OCI-LY7 (cell line): Measurements from ENCODE around the gene ISM1. TPM values are rescaled to one million over a fixed set of nuclear protein-coding genes. Genes with fewer than 3 reads are reported as not detected.

Source experiments
- BruUV-seq: library from RNA; stranded (reverse); fragments of 400-500 nt; replicated peaks from 2 replicates; lab custom pipeline; 2021; lab: Mats Ljungman, UMichigan
- CTCF ChIA-PET: fragments of 300-600 bp; sonication (Branson Sonifier 250); formaldehyde crosslinking; loops from one replicate; lab custom pipeline; 2022; ENCODE audit warnings: antibody characterized with exemption; ENCODE audit not compliant: unreplicated experiment; lab: Charles Lee
- POLR2A ChIA-PET: fragments of 300-600 bp; sonication (Branson Sonifier 250); formaldehyde crosslinking; loops from one replicate; lab custom pipeline; 2022; ENCODE audit warnings: antibody characterized with exemption; lab: Charles Lee
- DNase-seq: peaks from one replicate; pipeline ENCODE4 v3.0.0-alpha.2; 2015; ENCODE audit warnings: low spot score
- H2AFZ ChIP-seq: fragments of 200-600 bp; sonication (generic), shearing (Covaris generic); 2 replicates; pipeline ENCODE4 v1.6.1; 2014; ENCODE audit warnings: mild to moderate bottlenecking, antibody characterized with exemption, low read length, moderate library complexity
- H3K27ac ChIP-seq: fragments of 200-600 bp; sonication (generic); 2 replicates; pipeline ENCODE4 v1.5.1; 2014; ENCODE audit warnings: mixed run types, low read depth, mild to moderate bottlenecking, moderate library complexity, low read length, inconsistent platforms; ENCODE audit not compliant: poor library complexity, severe bottlenecking
- H3K36me3 ChIP-seq: fragments of 200-600 bp; sonication (generic); 2 replicates; pipeline ENCODE4 v1.6.1; 2014; ENCODE audit warnings: mild to moderate bottlenecking, antibody characterized with exemption, low read length, moderate library complexity, mixed read lengths; ENCODE audit not compliant: insufficient read depth
- H3K4me1 ChIP-seq: fragments of 200-600 bp; sonication (generic); 2 replicates; pipeline ENCODE4 v1.5.1; 2014; ENCODE audit warnings: mild to moderate bottlenecking, low read length; ENCODE audit not compliant: insufficient read depth, poor library complexity, severe bottlenecking
- H3K4me2 ChIP-seq: fragments of 200-600 bp; sonication (generic); 2 replicates; pipeline ENCODE4 v1.6.1; 2014; ENCODE audit warnings: mild to moderate bottlenecking, low read length
- H3K4me3 ChIP-seq: fragments of 200-600 bp; sonication (generic); 2 replicates; pipeline ENCODE4 v1.5.1; 2014; ENCODE audit warnings: mild to moderate bottlenecking, low read depth, low read length; ENCODE audit not compliant: poor library complexity, severe bottlenecking
- H3K79me2 ChIP-seq: fragments of 200-600 bp; sonication (generic); 2 replicates; pipeline ENCODE4 v1.6.1; 2016; ENCODE audit warnings: low read depth, mild to moderate bottlenecking, low read length, moderate library complexity, mixed read lengths; ENCODE audit not compliant: insufficient read depth
- H3K9me2 ChIP-seq: fragments of 200-600 bp; sonication (generic); 2 replicates; pipeline ENCODE4 v1.6.1; 2016; ENCODE audit warnings: mild to moderate bottlenecking, low read length, mixed read lengths; ENCODE audit not compliant: insufficient read depth
- H3K9me3 ChIP-seq: fragments of 200-600 bp; sonication (generic); 2 replicates; pipeline ENCODE4 v1.6.1; 2014; ENCODE audit warnings: mild to moderate bottlenecking, mixed run types, low read length, mixed read lengths
- H4K20me1 ChIP-seq: fragments of 200-600 bp; sonication (generic); 2 replicates; pipeline ENCODE4 v1.6.1; 2014; ENCODE audit warnings: mild to moderate bottlenecking, antibody characterized with exemption, low read length, moderate library complexity, mixed read lengths; ENCODE audit not compliant: insufficient read depth
- CTCF ChIP-seq: fragments of 200-600 bp; sonication (generic); conservative IDR thresholded peaks from 2 replicates; pipeline ENCODE4 v1.5.1; 2014; ENCODE audit warnings: mild to moderate bottlenecking, antibody characterized with exemption, low read length, moderate library complexity, mixed read lengths
- EZH2phosphoT487 ChIP-seq: fragments of 200-600 bp; sonication (generic); IDR thresholded peaks from 2 replicates; pipeline ENCODE4 v1.6.1; 2018; ENCODE audit warnings: low read depth, borderline replicate concordance, mild to moderate bottlenecking, mixed run types, antibody characterized with exemption, low read length, moderate library complexity, mixed read lengths
- intact Hi-C: fragments of 100-400 bp; cut with micrococcal nuclease; formaldehyde crosslinking; loops from one replicate; pipeline ENCODE4 v1.10.0; 2022; ENCODE audit not compliant: unreplicated experiment
- total RNA-seq, 2 experiments: library from RNA; depleted of rRNA in 1 of 2; stranded (reverse); fragments of >200 nt in 1 of 2; shearing (Covaris generic) in 1 of 2; gene quantifications; 2 replicates each; pipeline ENCODE4 v1.2.3, GENCODE V29; 2014 to 2022

Gene ISM1
- total RNA-seq, 2 experiments from 2014 or later, result not detected

GRCh38 chr20:13212750-13213149 is 8.3 kb upstream of the ISM1 start:
- Histone ChIP-seq H3K9me2 (no peaks in the 10 kb centered on the region), H2AFZ (no peak overlapping the region), H3K9me3 (no peaks in the 10 kb centered on the region), H3K27ac (no peak overlapping the region), H3K4me1 (no peaks in the 10 kb centered on the region), H3K36me3 (no peaks in the 10 kb centered on the region), H4K20me1 (no peaks in the 10 kb centered on the region), H3K4me2 (no peak overlapping the region), H3K4me3 (no peak overlapping the region), H3K79me2 (no peaks in the 10 kb centered on the region)
- no TSS peak for BruUV-seq
- DNase-seq, result no peak
- intact Hi-C loops, result no loop called here
- CTCF ChIA-PET, result no interaction called here
- POLR2A ChIA-PET, result no interaction called here
- TF ChIP-seq CTCF, result no peak
- no peak for TF ChIP-seq EZH2phosphoT487

- Histone ChIP-seq H2AFZ (no peak overlapping the region), H3K4me3 (no peak overlapping the region), H3K4me2 (no peak overlapping the region), H3K36me3 (no peaks in the 10 kb centered on the region), H3K4me1 (no peaks in the 10 kb centered on the region), H3K79me2 (no peaks in the 10 kb centered on the region), H3K9me3 (no peaks in the 10 kb centered on the region), H3K27ac (no peak overlapping the region), H3K9me2 (no peaks in the 10 kb centered on the region), H4K20me1 (no peaks in the 10 kb centered on the region)
- POLR2A ChIA-PET, result no interaction called here
- TF ChIP-seq CTCF (no peak), EZH2phosphoT487 (no peak)
- no peak for DNase-seq
- CTCF ChIA-PET, result no interaction called here
- intact Hi-C loops, result no loop called here
- no TSS peak for BruUV-seq
Observed at GRCh38 chr20:13213335-13213734, 7.7 kb upstream of the ISM1 start.

- TF ChIP-seq CTCF (no peak), EZH2phosphoT487 (no peak)
- H3K9me3 ChIP-seq, result no peaks in the 10 kb centered on the region
- no TSS peak for BruUV-seq
Observed at GRCh38 chr20:13216533-13216932, 4.5 kb upstream of the ISM1 start.

More at GRCh38 chr20:13216533-13216932, 4.5 kb upstream of the ISM1 start:
- H3K36me3 ChIP-seq, result no peaks in the 10 kb centered on the region
- no peaks in the 10 kb centered on the region for H3K4me1 ChIP-seq
- H3K79me2 ChIP-seq, result no peaks in the 10 kb centered on the region
- H3K27ac ChIP-seq, result no peak overlapping the region
- H3K9me2 ChIP-seq, result no peaks in the 10 kb centered on the region
- no peak overlapping the region for H3K4me3 ChIP-seq
- ChIA-PET POLR2A (no interaction called here), CTCF (no interaction called here)
- no peak for DNase-seq
- no peaks in the 10 kb centered on the region for H4K20me1 ChIP-seq
- H3K4me2 ChIP-seq, result no peak overlapping the region
- no peak overlapping the region for H2AFZ ChIP-seq
- intact Hi-C loops, result no loop called here
